Measurements from ENCODE around the gene FRMD4A.

DNA sequence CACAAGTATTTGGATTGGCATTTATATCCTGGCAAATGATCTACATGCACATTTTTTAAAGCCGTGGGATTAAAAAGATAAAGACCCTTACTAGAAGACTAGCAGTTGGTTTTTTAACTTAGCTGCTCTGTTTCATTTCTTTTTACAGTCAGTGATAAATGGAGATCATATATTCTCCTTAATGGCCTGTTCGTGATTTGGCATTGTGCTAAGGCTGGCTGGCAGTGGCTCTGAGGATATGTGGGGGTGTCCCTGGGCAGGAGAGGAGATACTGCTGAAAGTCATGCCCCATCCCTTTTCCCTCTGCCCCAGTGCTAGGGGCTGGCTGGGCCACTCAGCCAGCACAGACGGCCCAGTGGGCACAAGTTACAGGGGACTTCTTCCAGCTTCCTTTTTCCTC lies 402.3 kb downstream of the FRMD4A start:
- TF ChIP-seq, protein P1, sequence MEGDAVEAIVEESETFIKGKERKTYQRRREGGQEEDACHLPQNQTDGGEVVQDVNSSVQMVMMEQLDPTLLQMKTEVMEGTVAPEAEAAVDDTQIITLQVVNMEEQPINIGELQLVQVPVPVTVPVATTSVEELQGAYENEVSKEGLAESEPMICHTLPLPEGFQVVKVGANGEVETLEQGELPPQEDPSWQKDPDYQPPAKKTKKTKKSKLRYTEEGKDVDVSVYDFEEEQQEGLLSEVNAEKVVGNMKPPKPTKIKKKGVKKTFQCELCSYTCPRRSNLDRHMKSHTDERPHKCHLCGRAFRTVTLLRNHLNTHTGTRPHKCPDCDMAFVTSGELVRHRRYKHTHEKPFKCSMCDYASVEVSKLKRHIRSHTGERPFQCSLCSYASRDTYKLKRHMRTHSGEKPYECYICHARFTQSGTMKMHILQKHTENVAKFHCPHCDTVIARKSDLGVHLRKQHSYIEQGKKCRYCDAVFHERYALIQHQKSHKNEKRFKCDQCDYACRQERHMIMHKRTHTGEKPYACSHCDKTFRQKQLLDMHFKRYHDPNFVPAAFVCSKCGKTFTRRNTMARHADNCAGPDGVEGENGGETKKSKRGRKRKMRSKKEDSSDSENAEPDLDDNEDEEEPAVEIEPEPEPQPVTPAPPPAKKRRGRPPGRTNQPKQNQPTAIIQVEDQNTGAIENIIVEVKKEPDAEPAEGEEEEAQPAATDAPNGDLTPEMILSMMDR (IDR thresholded peaks at IDR 0.05), result no peak
- TF ChIP-seq POLR2A (IDR thresholded peaks at IDR 0.05), result no peak
- no peak for TF ChIP-seq POLR2AphosphoS5 (IDR thresholded peaks at IDR 0.05)
- no peak for TF ChIP-seq EP300 (IDR thresholded peaks at IDR 0.05)
